GM12873 (cell line): Measurements from ENCODE around the gene ENAM.

ENCODE experiments used
- CTCF ChIP-seq: IDR thresholded peaks from 2 replicates; pipeline ENCODE4 v1.5.1; 2012; ENCODE audit warnings: low read depth, mild to moderate bottlenecking, moderate library complexity, low read length, control low read depth; ENCODE audit not compliant: insufficient read depth; ENCODE audit errors: missing control alignments

The ENAM gene

GRCh38 chr4:70670332-70671014, 41.9 kb downstream of the ENAM start:
- TF ChIP-seq CTCF = no peak

- no peak for TF ChIP-seq CTCF
Measured at GRCh38 chr4:70671091-70671490, 42.5 kb downstream of the ENAM start.

DNA sequence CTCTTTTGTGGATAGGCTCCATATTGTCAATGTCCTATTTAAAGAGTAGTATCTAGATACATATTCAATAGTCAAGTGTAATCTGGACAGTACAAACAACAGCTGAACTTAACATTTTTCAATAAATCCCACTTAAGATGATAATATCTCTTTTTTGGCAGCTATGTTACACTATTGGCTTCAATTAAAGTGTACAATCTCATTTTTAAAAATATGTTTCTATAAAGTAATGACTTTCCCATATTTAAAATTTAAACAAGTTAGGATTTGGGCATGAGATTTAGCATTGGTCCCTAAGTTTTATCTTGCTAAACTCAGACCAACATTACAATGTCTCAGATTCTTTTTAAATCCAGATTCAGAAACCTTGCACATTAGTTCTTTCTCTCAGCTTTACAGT, 45.6 kb downstream of the ENAM start:
- TF ChIP-seq CTCF = no peak

- TF ChIP-seq CTCF = no peak
Measured at GRCh38 chr4:70674731-70675130, 46.2 kb downstream of the ENAM start.

DNA sequence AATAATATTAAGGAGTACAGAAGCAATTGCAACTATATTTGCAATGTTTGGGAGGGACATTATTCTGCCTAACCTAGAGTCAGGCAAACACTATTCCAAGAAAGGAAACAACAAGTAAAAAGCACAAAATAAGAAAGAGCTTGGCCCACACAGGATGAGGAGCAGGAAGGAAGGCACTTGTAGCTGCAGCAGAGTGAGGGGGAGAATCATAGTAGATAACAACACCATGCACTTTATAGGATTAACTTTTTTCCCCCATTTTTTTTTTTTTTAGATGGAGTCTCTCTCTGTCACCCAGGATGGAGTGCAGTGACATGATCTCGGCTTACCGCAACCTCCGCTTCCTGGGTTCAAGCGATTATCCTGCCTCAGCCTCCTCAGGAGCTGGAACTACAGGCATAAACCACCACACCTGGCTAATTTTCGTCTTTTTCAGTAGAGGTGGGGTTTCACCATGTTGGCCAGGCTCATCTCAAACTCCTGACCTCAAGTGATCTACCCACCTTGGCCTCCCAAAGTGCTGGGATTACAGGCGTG, 48.1 kb downstream of the ENAM start:
- no peak for TF ChIP-seq CTCF

DNA sequence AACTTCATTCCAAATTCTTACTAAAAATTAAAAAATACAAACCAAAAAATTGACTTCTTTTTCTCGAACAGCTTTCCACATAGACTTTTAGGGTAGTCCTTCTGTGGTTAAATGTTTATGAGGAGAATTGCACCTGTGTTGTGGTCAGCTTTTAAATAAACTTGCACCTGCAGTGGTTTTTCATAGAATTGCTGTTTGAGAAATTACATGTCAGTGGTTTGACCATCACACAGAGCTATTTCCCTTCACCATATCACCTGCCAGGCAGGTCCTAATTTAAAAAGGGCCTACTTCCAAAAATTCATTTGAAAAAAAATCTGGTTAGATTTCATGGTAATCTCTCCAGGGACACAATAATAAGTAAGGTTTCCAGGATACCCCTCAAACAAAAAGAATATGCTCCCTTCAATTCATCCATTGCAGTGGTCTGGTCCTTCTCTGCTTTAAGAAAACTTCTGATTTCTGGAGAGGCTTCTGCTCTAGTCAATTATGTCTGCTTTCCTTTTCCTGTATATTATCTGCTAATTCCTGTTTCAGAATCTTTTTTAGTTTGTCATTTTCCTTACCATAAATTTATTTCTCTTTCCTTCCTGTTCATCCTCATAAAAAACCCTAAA, 49.9 kb downstream of the ENAM start:
- TF ChIP-seq CTCF = no peak

GRCh38 chr4:70680934-70681333, 52.4 kb downstream of the ENAM start:
- TF ChIP-seq CTCF = no peak
